ENCODE results near the gene MYRF. TPM values are rescaled to one million over a fixed set of nuclear protein-coding genes. Genes with fewer than 3 reads are reported as not detected.

Gene MYRF
- total and polyA plus RNA-seq, 9 of the 15 experiments (the other 6 are each of a cell fraction or from before 2014, with no cell fraction given): 2.3 to 25.8 (median 7.1) TPM

DNA sequence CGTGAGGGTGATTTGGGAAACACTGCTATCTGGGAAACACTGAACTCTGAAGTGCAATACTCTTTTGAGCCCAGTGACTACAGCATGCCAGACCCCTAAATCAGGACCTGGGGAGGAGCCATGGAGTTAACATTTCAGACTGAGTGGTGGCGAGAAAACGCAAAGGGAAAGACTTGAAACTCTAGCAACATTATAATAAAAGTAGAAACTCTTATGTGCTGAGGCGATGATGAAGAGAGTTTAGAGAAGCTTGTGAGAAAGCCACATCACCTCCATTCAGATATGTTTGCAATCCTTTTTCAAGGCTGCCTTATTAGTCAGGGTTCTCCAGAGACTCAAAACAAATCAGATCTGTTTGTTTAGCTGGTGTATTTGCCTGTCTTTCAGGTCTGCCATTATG is 42.1 kb downstream of the MYRF start:
- peak overlapping the region; percentile 28; the same call in 1 of the 3 replicates for H3K27ac ChIP-seq (ENCODE audit: extremely low read depth, low read depth, low read length)
- no peaks in the 10 kb centered on the region for H3K9me3 ChIP-seq (replicated peaks; ENCODE audit: control insufficient read depth, insufficient read depth, low read depth, low read length)
- CTCF ChIA-PET (ENCODE audit: low intra/inter-chr PET ratio): no interaction called here
- peaks cover 70% of the 10 kb centered on the region for H3K36me3 ChIP-seq (ENCODE audit: control insufficient read depth, insufficient read depth, low read length)
- H3K9me1 ChIP-seq (ENCODE audit: control insufficient read depth, insufficient read depth, low read length): no peaks in the 10 kb centered on the region
- peak overlapping the region; percentile 54 for H3K4me2 ChIP-seq (ENCODE audit: insufficient read depth, low read length)
- FAIRE-seq (no peak), ATAC-seq (no peak), DNase-seq (ENCODE audit: extremely low read depth in 1 of 4, low spot score in 3 of 4) (no peak)
- no peak overlapping the region for H3K4me3 ChIP-seq
- H3K4me1 ChIP-seq (replicated peaks in 1 of 2; ENCODE audit: control insufficient read depth in 2 of 2, insufficient read depth in 2 of 2, low read length in 2 of 2): peaks cover 25 to 33% of the 10 kb centered on the region in 2 experiments
- in situ Hi-C loops (cut with MboI) (loop anchor here (5.0 kb wide), 1 partner anchor 47 kb away; no protein-coding TSS in a partner anchor), intact Hi-C loops (cut with micrococcal nuclease) (no loop called here)
- TF ChIP-seq MIER1 (IDR thresholded peaks at IDR 0.05; ENCODE audit: low read depth): 0 out of 2 replicates have a peak, but pooled peaks have one; percentile 66
- TF ChIP-seq, protein P1, sequence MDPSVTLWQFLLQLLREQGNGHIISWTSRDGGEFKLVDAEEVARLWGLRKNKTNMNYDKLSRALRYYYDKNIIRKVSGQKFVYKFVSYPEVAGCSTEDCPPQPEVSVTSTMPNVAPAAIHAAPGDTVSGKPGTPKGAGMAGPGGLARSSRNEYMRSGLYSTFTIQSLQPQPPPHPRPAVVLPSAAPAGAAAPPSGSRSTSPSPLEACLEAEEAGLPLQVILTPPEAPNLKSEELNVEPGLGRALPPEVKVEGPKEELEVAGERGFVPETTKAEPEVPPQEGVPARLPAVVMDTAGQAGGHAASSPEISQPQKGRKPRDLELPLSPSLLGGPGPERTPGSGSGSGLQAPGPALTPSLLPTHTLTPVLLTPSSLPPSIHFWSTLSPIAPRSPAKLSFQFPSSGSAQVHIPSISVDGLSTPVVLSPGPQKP (CRISPR knock-in tag; IDR thresholded peaks at IDR 0.05): no peak
- H4K20me1 ChIP-seq (replicated peaks; ENCODE audit: control insufficient read depth, insufficient read depth, low read length): no peaks in the 10 kb centered on the region; the same call in 1 of the 2 replicates
- no peak overlapping the region for H2AFZ ChIP-seq (ENCODE audit: low read depth, low read length)
- POLR2A ChIA-PET: no interaction called here
- peaks cover 94% of the 10 kb centered on the region for H3K79me2 ChIP-seq (ENCODE audit: control insufficient read depth, insufficient read depth, low read length)
- no TSS peak for BruUV-seq (replicated peaks)
- 67% methylated on average over 4 of the region's 4 CpGs for WGBS (ENCODE audit: insufficient coverage, low coverage, missing lambda C conversion rate)
- H3K27me3 ChIP-seq (ENCODE audit: control insufficient read depth in 2 of 2, insufficient read depth in 2 of 2, low read length in 2 of 2): no peaks in the 10 kb centered on the region
- H3K9ac ChIP-seq (ENCODE audit: insufficient read depth in 1 of 2, low read depth in 2 of 2, low read length in 2 of 2): peak overlapping the region; percentile 31 to 44; a peak in 3 of 4 replicates

DNA sequence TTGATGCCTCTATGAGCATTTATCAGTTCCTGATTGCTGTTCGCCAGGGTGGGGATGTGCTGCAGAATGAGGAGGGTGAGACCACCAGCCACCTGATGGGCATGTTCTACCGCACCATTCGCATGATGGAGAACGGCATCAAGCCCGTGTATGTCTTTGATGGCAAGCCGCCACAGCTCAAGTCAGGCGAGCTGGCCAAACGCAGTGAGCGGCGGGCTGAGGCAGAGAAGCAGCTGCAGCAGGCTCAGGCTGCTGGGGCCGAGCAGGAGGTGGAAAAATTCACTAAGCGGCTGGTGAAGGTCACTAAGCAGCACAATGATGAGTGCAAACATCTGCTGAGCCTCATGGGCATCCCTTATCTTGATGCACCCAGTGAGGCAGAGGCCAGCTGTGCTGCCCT is 43.0 kb downstream of the MYRF start:
- FAIRE-seq (no peak), DNase-seq (ENCODE audit: extremely low read depth in 1 of 4, low spot score in 3 of 4) (no peak), ATAC-seq (no peak)
- no peaks in the 10 kb centered on the region for H3K27me3 ChIP-seq (ENCODE audit: control insufficient read depth in 2 of 2, insufficient read depth in 2 of 2, low read length in 2 of 2)
- peaks cover 97% of the 10 kb centered on the region for H3K79me2 ChIP-seq (ENCODE audit: control insufficient read depth, insufficient read depth, low read length)
- no TSS peak for BruUV-seq (replicated peaks)
- peak overlapping the region; percentile 16; the same call in 1 of the 2 replicates for H3K4me2 ChIP-seq (ENCODE audit: insufficient read depth, low read length)
- H3K36me3 ChIP-seq (ENCODE audit: control insufficient read depth, insufficient read depth, low read length): peaks cover 70% of the 10 kb centered on the region
- in situ Hi-C loops (cut with MboI): loop anchor here (5.0 kb wide), 1 partner anchor 157 kb away; the partner anchor contains the start of gene BEST1
- H3K9ac ChIP-seq (ENCODE audit: insufficient read depth in 1 of 2, low read depth in 2 of 2, low read length in 2 of 2): peak overlapping the region in 1 of 2 experiments; percentile 65; a peak in 2 of 4 replicates
- WGBS (ENCODE audit: insufficient coverage, low coverage, missing lambda C conversion rate): 88% methylated on average over 11 of the region's 12 CpGs
- H3K4me1 ChIP-seq (replicated peaks in 1 of 2; ENCODE audit: control insufficient read depth in 2 of 2, insufficient read depth in 2 of 2, low read length in 2 of 2): peaks cover 32 to 42% of the 10 kb centered on the region in 2 experiments
- no peak overlapping the region for H3K27ac ChIP-seq (ENCODE audit: extremely low read depth, low read depth, low read length)
- no peaks in the 10 kb centered on the region for H3K9me3 ChIP-seq (replicated peaks; ENCODE audit: control insufficient read depth, insufficient read depth, low read depth, low read length)
- H3K4me3 ChIP-seq: no peak overlapping the region
- H2AFZ ChIP-seq (ENCODE audit: low read depth, low read length): no peak overlapping the region
- ChIA-PET POLR2A (interaction anchor here (0.6 to 3.4 kb wide), 5 partner anchors 11 to 323 kb away, joined by 3 to 25 read pairs (median 4); no protein-coding TSS in a partner anchor), CTCF (ENCODE audit: low intra/inter-chr PET ratio) (no interaction called here)
- no peaks in the 10 kb centered on the region; the same call in 1 of the 2 replicates for H4K20me1 ChIP-seq (replicated peaks; ENCODE audit: control insufficient read depth, insufficient read depth, low read length)
- peaks cover 3% of the 10 kb centered on the region for H3K9me1 ChIP-seq (ENCODE audit: control insufficient read depth, insufficient read depth, low read length)
- intact Hi-C loops (cut with micrococcal nuclease): no loop called here
- TF ChIP-seq, protein P2, sequence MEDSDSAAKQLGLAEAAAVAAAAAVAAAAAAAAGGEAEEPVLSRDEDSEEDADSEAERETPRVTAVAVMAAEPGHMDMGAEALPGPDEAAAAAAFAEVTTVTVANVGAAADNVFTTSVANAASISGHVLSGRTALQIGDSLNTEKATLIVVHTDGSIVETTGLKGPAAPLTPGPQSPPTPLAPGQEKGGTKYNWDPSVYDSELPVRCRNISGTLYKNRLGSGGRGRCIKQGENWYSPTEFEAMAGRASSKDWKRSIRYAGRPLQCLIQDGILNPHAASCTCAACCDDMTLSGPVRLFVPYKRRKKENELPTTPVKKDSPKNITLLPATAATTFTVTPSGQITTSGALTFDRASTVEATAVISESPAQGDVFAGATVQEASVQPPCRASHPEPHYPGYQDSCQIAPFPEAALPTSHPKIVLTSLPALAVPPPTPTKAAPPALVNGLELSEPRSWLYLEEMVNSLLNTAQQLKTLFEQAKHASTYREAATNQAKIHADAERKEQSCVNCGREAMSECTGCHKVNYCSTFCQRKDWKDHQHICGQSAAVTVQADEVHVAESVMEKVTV (CRISPR knock-in tag; IDR thresholded peaks at IDR 0.05): no peak
- TF ChIP-seq POLR2G (IDR thresholded peaks at IDR 0.05; ENCODE audit: low read depth, low read length) (peak; percentile 51; the same call in 1 of the 2 replicates), RCOR1 (IDR thresholded peaks at IDR 0.05; ENCODE audit: borderline replicate concordance in 1 of 2, low read depth in 2 of 2, low read length in 2 of 2) (no peak), RBFOX2 (IDR thresholded peaks at IDR 0.05; ENCODE audit: low read depth, low read length) (peak; percentile 51; the same call in 1 of the 2 replicates)
- TF ChIP-seq, protein P3, sequence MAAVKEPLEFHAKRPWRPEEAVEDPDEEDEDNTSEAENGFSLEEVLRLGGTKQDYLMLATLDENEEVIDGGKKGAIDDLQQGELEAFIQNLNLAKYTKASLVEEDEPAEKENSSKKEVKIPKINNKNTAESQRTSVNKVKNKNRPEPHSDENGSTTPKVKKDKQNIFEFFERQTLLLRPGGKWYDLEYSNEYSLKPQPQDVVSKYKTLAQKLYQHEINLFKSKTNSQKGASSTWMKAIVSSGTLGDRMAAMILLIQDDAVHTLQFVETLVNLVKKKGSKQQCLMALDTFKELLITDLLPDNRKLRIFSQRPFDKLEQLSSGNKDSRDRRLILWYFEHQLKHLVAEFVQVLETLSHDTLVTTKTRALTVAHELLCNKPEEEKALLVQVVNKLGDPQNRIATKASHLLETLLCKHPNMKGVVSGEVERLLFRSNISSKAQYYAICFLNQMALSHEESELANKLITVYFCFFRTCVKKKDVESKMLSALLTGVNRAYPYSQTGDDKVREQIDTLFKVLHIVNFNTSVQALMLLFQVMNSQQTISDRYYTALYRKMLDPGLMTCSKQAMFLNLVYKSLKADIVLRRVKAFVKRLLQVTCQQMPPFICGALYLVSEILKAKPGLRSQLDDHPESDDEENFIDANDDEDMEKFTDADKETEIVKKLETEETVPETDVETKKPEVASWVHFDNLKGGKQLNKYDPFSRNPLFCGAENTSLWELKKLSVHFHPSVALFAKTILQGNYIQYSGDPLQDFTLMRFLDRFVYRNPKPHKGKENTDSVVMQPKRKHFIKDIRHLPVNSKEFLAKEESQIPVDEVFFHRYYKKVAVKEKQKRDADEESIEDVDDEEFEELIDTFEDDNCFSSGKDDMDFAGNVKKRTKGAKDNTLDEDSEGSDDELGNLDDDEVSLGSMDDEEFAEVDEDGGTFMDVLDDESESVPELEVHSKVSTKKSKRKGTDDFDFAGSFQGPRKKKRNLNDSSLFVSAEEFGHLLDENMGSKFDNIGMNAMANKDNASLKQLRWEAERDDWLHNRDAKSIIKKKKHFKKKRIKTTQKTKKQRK (IDR thresholded peaks at IDR 0.05; ENCODE audit: borderline replicate concordance, low read depth, low read length): no peak

Measured in K562 (cell line).